Ishikawa (cell line): ENCODE data around the gene DERL3.

Experiments used
- CEBPB ChIP-seq: IDR thresholded peaks from 2 replicates; pipeline ENCODE4 v1.6.1; 2012
- EGR1 ChIP-seq: IDR thresholded peaks from 2 replicates; pipeline ENCODE4 v1.6.1; 2012
- FOXM1 ChIP-seq: IDR thresholded peaks from 2 replicates; pipeline ENCODE4 v1.6.1; 2012; ENCODE audit warnings: low read depth, borderline replicate concordance
- MAX ChIP-seq: IDR thresholded peaks from 2 replicates; pipeline ENCODE4 v1.6.1; 2012
- RAD21 ChIP-seq: IDR thresholded peaks from 2 replicates; pipeline ENCODE4 v1.6.1; 2012; ENCODE audit warnings: low read depth
- REST ChIP-seq: IDR thresholded peaks from 2 replicates; pipeline ENCODE4 v1.6.1; 2012; ENCODE audit warnings: low read depth, mild to moderate bottlenecking
- TAF1 ChIP-seq: IDR thresholded peaks from 2 replicates; pipeline ENCODE4 v1.6.1; 2012; ENCODE audit warnings: low read depth, mild to moderate bottlenecking
- TEAD4 ChIP-seq: IDR thresholded peaks from 2 replicates; pipeline ENCODE4 v1.6.1; 2012
- YY1 ChIP-seq: IDR thresholded peaks from 2 replicates; pipeline ENCODE4 v1.6.1; 2012; ENCODE audit warnings: low read depth

DNA sequence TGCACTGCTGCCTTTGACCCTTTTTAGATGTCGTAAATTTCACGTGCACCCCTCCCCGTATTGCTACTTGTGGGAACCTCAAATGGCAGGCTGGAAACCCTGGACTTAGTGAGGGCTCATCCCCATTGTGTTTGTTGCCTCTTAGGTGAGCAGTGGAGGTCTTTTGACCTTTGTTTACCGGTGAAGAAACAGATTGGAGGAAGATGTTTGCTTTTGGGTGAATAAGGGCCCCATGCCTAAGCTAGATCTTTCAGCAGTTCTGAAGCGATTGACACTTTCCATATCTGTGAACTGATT lies 51.3 kb downstream of the DERL3 start:
- no peak for TF ChIP-seq REST
- no peak for TF ChIP-seq MAX
- TF ChIP-seq FOXM1: no peak
- TF ChIP-seq CEBPB: no peak
- TF ChIP-seq TEAD4: no peak
- no peak for TF ChIP-seq YY1
- no peak for TF ChIP-seq RAD21
- no peak for TF ChIP-seq TAF1
- no peak for TF ChIP-seq EGR1
